Keratinocyte (primary cell): ENCODE data around the gene PRR5. TPM values are rescaled to one million over a fixed set of nuclear protein-coding genes. Genes with fewer than 3 reads are reported as not detected.

Source experiments
- DNase-seq: peaks from one replicate; pipeline ENCODE4 v3.0.0-alpha.2; 2011; ENCODE audit warnings: low read depth, missing footprints, low spot score
- FAIRE-seq: peaks from 2 replicates; lab custom pipeline; 2011; peaks lifted over from hg19 to GRCh38; lab: Jason Lieb, UNC
- H2AFZ ChIP-seq: 2 replicates; pipeline ENCODE4 v1.6.0; 2012; ENCODE audit warnings: low read length, control low read depth, inconsistent platforms; ENCODE audit not compliant: control insufficient read depth
- H3K27ac ChIP-seq: 2 replicates; pipeline ENCODE4 v1.5.1; 2011; ENCODE audit warnings: low read length; ENCODE audit not compliant: control insufficient read depth, insufficient read depth
- H3K27me3 ChIP-seq: 3 replicates; pipeline ENCODE4 v1.6.0; 2011; ENCODE audit warnings: low read length; ENCODE audit not compliant: control insufficient read depth, insufficient read depth; ENCODE audit errors: extremely low read depth
- H3K36me3 ChIP-seq, 2 experiments: 2 replicates in 1 of 2; 3 replicates in 1 of 2; pipeline ENCODE4 v1.5.1; 2011; ENCODE audit warnings: low read length in 2 of 2, mild to moderate bottlenecking in 1 of 2; ENCODE audit not compliant: control insufficient read depth in 2 of 2, insufficient read depth in 2 of 2; ENCODE audit errors: extremely low read depth in 1 of 2
- H3K4me1 ChIP-seq: 3 replicates; pipeline ENCODE4 v1.5.1; 2011; ENCODE audit warnings: low read length; ENCODE audit not compliant: control insufficient read depth, insufficient read depth; ENCODE audit errors: extremely low read depth
- H3K4me2 ChIP-seq: 3 replicates; pipeline ENCODE4 v1.6.0; 2011; ENCODE audit warnings: low read depth, low read length; ENCODE audit not compliant: control insufficient read depth, insufficient read depth; ENCODE audit errors: extremely low read depth
- H3K4me3 ChIP-seq, 3 experiments: fragments of 200-600 bp in 1 of 3; sonication (generic) in 1 of 3; 2 replicates in 2 of 3; 3 replicates in 1 of 3; pipeline ENCODE4 v1.5.1; 2011 to 2016; ENCODE audit warnings: low read length in 3 of 3, mild to moderate bottlenecking in 3 of 3, control low read depth in 2 of 3, inconsistent platforms in 1 of 3, low read depth in 1 of 3, mixed read lengths in 1 of 3, mixed run types in 1 of 3, moderate library complexity in 1 of 3; ENCODE audit not compliant: control insufficient read depth in 2 of 3, insufficient read depth in 2 of 3; ENCODE audit errors: extremely low read depth in 1 of 3
- H3K79me2 ChIP-seq: 2 replicates; pipeline ENCODE4 v1.6.0; 2012; ENCODE audit warnings: low read length; ENCODE audit not compliant: control insufficient read depth, insufficient read depth
- H3K9ac ChIP-seq: 3 replicates; pipeline ENCODE4 v1.6.0; 2011; ENCODE audit warnings: low read length; ENCODE audit not compliant: control insufficient read depth, insufficient read depth; ENCODE audit errors: extremely low read depth
- H3K9me1 ChIP-seq: 3 replicates; pipeline ENCODE4 v1.6.0; 2011; ENCODE audit warnings: low read length; ENCODE audit not compliant: control insufficient read depth, insufficient read depth; ENCODE audit errors: extremely low read depth
- H3K9me3 ChIP-seq: 2 replicates; pipeline ENCODE4 v1.5.1; 2012; ENCODE audit warnings: low read depth, low read length; ENCODE audit not compliant: control insufficient read depth
- H4K20me1 ChIP-seq: 3 replicates; pipeline ENCODE4 v1.6.0; 2011; ENCODE audit warnings: low read length; ENCODE audit not compliant: control insufficient read depth, insufficient read depth; ENCODE audit errors: extremely low read depth
- EZH2 ChIP-seq: IDR thresholded peaks from one replicate; pipeline ENCODE4 v1.6.1; 2012; ENCODE audit warnings: inconsistent platforms, mild to moderate bottlenecking, low read length, moderate library complexity
- dilution Hi-C: fragments of 300-500 bp; cut with MboI; formaldehyde crosslinking; loops from one replicate; pipeline ENCODE4 v1.7.0; 2020; ENCODE audit warnings: low sequenced_read_pairs; ENCODE audit not compliant: extremely low pct_ligation_motif_present
- polyA plus RNA-seq, 5 experiments: library from polyadenylated mRNA; depleted of rRNA in 3 of 5; stranded (reverse) in 3 of 5; stranded (forward) in 1 of 5; unstranded in 1 of 5; fragments of >200 nt; gene quantifications; 1 replicate in 1 of 5; 2 replicates in 3 of 5; 3 replicates in 1 of 5; pipeline versions ENCODE4 v1.2.1 to v1.2.3, GENCODE V29; 2011 to 2012; ENCODE audit warnings: missing spikeins in 2 of 5, low read depth in 1 of 5, low replicate concordance in 1 of 5
- TF ChIP-seq, protein P1 (sequence below), 3 experiments: IDR thresholded peaks in 1 of 3; conservative IDR thresholded peaks in 1 of 3; optimal IDR thresholded peaks in 1 of 3; 2 replicates in 2 of 3; 3 replicates in 1 of 3; pipeline versions ENCODE3 to v1.5.1; 2011; ENCODE audit warnings: low read length in 3 of 3, mild to moderate bottlenecking in 3 of 3, moderate library complexity in 2 of 3, control low read depth in 1 of 3, inconsistent platforms in 1 of 3; ENCODE audit not compliant: insufficient read depth in 2 of 3; ENCODE audit errors: extremely low read depth in 1 of 3

The PRR5 gene
- polyA plus RNA-seq, 1 donor (not counting 4 experiments of a cell fraction or from before 2014, with no cell fraction given) = 9.1 TPM

DNA sequence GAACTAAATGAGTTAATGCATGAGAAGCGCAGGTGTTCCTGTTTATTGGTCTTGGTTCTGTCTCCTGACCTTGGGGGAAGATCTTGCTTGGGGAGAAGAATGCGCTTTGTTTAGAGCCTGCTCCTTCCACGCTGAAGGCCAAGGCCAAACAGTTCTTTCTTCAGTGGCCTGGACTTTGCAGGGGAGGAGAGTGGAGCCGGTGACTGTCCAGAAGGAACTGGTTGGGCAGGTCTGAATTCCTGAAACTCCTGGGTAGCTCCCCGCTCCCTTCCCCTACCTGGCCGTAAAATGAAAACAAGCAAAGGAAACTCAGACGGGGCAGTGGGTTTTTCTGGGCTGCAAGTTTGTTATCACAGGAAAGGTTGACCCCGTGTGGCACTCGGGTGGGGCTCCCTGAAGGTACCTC is 54.0 kb downstream of the PRR5 start:
- no peak for TF ChIP-seq EZH2
- TF ChIP-seq, protein P1, sequence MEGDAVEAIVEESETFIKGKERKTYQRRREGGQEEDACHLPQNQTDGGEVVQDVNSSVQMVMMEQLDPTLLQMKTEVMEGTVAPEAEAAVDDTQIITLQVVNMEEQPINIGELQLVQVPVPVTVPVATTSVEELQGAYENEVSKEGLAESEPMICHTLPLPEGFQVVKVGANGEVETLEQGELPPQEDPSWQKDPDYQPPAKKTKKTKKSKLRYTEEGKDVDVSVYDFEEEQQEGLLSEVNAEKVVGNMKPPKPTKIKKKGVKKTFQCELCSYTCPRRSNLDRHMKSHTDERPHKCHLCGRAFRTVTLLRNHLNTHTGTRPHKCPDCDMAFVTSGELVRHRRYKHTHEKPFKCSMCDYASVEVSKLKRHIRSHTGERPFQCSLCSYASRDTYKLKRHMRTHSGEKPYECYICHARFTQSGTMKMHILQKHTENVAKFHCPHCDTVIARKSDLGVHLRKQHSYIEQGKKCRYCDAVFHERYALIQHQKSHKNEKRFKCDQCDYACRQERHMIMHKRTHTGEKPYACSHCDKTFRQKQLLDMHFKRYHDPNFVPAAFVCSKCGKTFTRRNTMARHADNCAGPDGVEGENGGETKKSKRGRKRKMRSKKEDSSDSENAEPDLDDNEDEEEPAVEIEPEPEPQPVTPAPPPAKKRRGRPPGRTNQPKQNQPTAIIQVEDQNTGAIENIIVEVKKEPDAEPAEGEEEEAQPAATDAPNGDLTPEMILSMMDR (optimal IDR thresholded peaks at IDR 0.05 in 1 of 3, IDR thresholded peaks at IDR 0.05 in 1 of 3, conservative IDR thresholded peaks at IDR 0.05 in 1 of 3; ENCODE audit: extremely low read depth in 1 of 3, insufficient read depth in 2 of 3, low read length in 3 of 3) = no peak
- no peak overlapping the region for H3K27ac ChIP-seq
- no peaks in the 10 kb centered on the region for H3K9me3 ChIP-seq
- no peak overlapping the region for H3K9ac ChIP-seq
- peaks cover 63% of the 10 kb centered on the region for H3K79me2 ChIP-seq
- dilution Hi-C loops = no loop called here
- FAIRE-seq (peak; percentile 84), DNase-seq (no peak)
- no peak overlapping the region for H2AFZ ChIP-seq
- H3K4me1 ChIP-seq = peaks cover 43% of the 10 kb centered on the region
- H3K27me3 ChIP-seq = no peaks in the 10 kb centered on the region
- peaks cover 5 to 8% of the 10 kb centered on the region in 2 experiments for H3K36me3 ChIP-seq
- peak overlapping the region; percentile 79 for H3K4me2 ChIP-seq
- H4K20me1 ChIP-seq = peaks cover 28% of the 10 kb centered on the region
- H3K4me3 ChIP-seq = peak overlapping the region in 2 of 3 experiments; percentile 10 to 19
- peaks cover 13% of the 10 kb centered on the region for H3K9me1 ChIP-seq

DNA sequence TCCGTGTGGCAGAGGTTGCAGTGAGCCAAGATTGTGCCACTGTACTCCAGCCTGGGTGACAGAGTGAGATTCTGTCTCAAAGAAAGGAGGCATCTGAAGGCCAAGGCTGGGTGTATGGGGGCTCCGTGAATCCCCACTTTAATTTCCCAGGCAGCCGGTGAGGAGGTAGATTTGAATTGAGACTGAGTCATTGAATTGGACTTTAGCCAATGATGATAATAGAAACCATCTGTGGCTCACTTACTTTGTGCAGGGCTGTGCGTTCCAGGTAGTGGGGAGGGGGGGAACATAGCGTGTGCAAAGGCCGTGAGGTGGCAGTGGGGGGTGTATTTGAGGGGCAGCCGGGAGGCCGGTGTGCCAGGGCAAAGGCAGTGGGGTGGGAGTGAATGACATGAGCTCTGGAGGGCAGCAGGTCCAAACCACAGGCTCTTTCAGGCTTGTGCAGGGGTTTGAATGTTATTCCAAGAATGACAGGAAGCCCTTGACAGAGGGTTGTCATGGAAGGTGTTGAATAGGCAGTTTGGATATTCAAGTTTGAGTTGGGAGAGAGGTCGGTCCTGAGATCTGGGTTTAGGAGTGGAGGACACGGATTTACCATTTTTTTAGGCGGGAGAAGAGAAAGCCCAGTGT is 56.5 kb downstream of the PRR5 start:
- Histone ChIP-seq H3K4me1 (peaks cover 41% of the 10 kb centered on the region), H3K4me2 (no peak overlapping the region), H3K9ac (no peak overlapping the region), H3K27ac (no peak overlapping the region), H3K4me3 (no peak overlapping the region), H3K79me2 (peaks cover 66% of the 10 kb centered on the region), H3K27me3 (no peaks in the 10 kb centered on the region), H3K9me3 (no peaks in the 10 kb centered on the region), H2AFZ (no peak overlapping the region), H3K36me3 (peaks cover 5 to 8% of the 10 kb centered on the region in 2 experiments), H4K20me1 (peaks cover 28% of the 10 kb centered on the region), H3K9me1 (peaks cover 13% of the 10 kb centered on the region)
- TF ChIP-seq, protein P1 (optimal IDR thresholded peaks at IDR 0.05 in 1 of 3, IDR thresholded peaks at IDR 0.05 in 1 of 3, conservative IDR thresholded peaks at IDR 0.05 in 1 of 3; ENCODE audit: extremely low read depth in 1 of 3, insufficient read depth in 2 of 3, low read length in 3 of 3) = no peak
- no peak for TF ChIP-seq EZH2
- DNase-seq (no peak), FAIRE-seq (peak; percentile 79)
- dilution Hi-C loops = no loop called here
